ENCODE data around the gene TRAK2. TPM values are rescaled to one million over a fixed set of nuclear protein-coding genes. Genes with fewer than 3 reads are reported as not detected.

The TRAK2 gene
- total and polyA plus RNA-seq, 2 donors (not counting 3 experiments of a cell fraction or from before 2014, with no cell fraction given), result 9.7 to 35.7 TPM

- no peaks in the 10 kb centered on the region for H3K27me3 ChIP-seq (ENCODE audit: control insufficient read depth in 2 of 2, insufficient read depth in 2 of 2, low read length in 2 of 2)
- DNase-seq (ENCODE audit: low read depth, low spot score) (no peak), FAIRE-seq (no peak)
- no peaks in the 10 kb centered on the region for H3K9me3 ChIP-seq (replicated peaks; ENCODE audit: control insufficient read depth, insufficient read depth, low read length)
- CTCF ChIA-PET, result interaction anchor here (0.8 to 1.4 kb wide), 4 partner anchors 11 to 36 kb away, joined by 3 read pairs; no protein-coding TSS in a partner anchor
- H3K9ac ChIP-seq (replicated peaks; ENCODE audit: extremely low read depth, insufficient read depth, low read length), result no peak overlapping the region
- no peak overlapping the region for H3K4me2 ChIP-seq (ENCODE audit: insufficient read depth, low read length)
- no peaks in the 10 kb centered on the region for H3K79me2 ChIP-seq (ENCODE audit: control insufficient read depth, insufficient read depth, low read length)
- no peaks in the 10 kb centered on the region for H3K9me1 ChIP-seq (replicated peaks; ENCODE audit: control insufficient read depth, extremely low read depth, insufficient read depth, low read length)
- BruUV-seq (replicated peaks), result no TSS peak
- POLR2A ChIA-PET, result no interaction called here
- dilution Hi-C loops (cut with MboI; ENCODE audit: extremely low pct_ligation_motif_present, low sequenced_read_pairs) (no loop called here), intact Hi-C loops (cut with micrococcal nuclease) (no loop called here)
- no peaks in the 10 kb centered on the region for H3K36me3 ChIP-seq (ENCODE audit: control insufficient read depth in 2 of 2, extremely low read depth in 1 of 2, insufficient read depth in 2 of 2, low read length in 2 of 2)
- H4K20me1 ChIP-seq (replicated peaks; ENCODE audit: control insufficient read depth, extremely low read depth, insufficient read depth, low read length), result no peaks in the 10 kb centered on the region
- H2AFZ ChIP-seq (ENCODE audit: low read depth, low read length), result no peak overlapping the region
- H3K4me1 ChIP-seq (ENCODE audit: control insufficient read depth, extremely low read depth, insufficient read depth, low read length), result no peaks in the 10 kb centered on the region
- H3K4me3 ChIP-seq (replicated peaks in 1 of 3; ENCODE audit: insufficient read depth in 1 of 3, low read depth in 1 of 3, low read length in 3 of 3), result no peak overlapping the region
- TF ChIP-seq POLR2AphosphoS5 (IDR thresholded peaks at IDR 0.05; ENCODE audit: insufficient read depth, low read depth, low read length) (no peak), MAX (IDR thresholded peaks at IDR 0.05; ENCODE audit: insufficient read depth, insufficient read length) (no peak), EZH2 (IDR thresholded peaks at IDR 0.05; ENCODE audit: borderline replicate concordance, low read depth, low read length, severe bottlenecking) (no peak), GATA2 (IDR thresholded peaks at IDR 0.05; ENCODE audit: insufficient read depth, insufficient read length, low read depth, low read length) (no peak), JUN (IDR thresholded peaks at IDR 0.05; ENCODE audit: borderline replicate concordance, insufficient read depth, insufficient read length, low read depth) (no peak), CTCF (IDR thresholded peaks at IDR 0.05; ENCODE audit: extremely low read depth in 1 of 2, insufficient read depth in 1 of 2, low read depth in 1 of 2, low read length in 2 of 2) (no peak), FOS (IDR thresholded peaks at IDR 0.05; ENCODE audit: borderline replicate concordance, insufficient read depth, low read length) (no peak), POLR2A (IDR thresholded peaks at IDR 0.05; ENCODE audit: low read depth, low read length) (no peak), MYC (IDR thresholded peaks at IDR 0.05; ENCODE audit: low read depth, low read length) (no peak)
- H3K27ac ChIP-seq (ENCODE audit: insufficient read depth, low read depth, low read length), result no peak overlapping the region
These were observed 123.6 kb downstream of the TRAK2 start for GRCh38 chr2:201327678-201328077.

Small RNA genes lying within 50 kb of the gene (small RNA-seq; reads per million reads assigned to genes)
- not detected for gene RF00019 (ENCODE audit: insufficient read depth, insufficient read length, low read depth, low replicate concordance)

Other genes with a start within 250 kb of the TRAK2 start
- gene CASP8, start 190.9 kb downstream of the TRAK2 start, total RNA-seq, result 5.8 and 8.8 TPM in 2 replicates
- 3.5 and 5.3 TPM in 2 replicates for gene CASP8, start 190.9 kb downstream of the TRAK2 start, polyA plus RNA-seq
- gene FLACC1, start 94.1 kb downstream of the TRAK2 start, total RNA-seq, result 1.4 TPM in 2 replicates
- gene FLACC1, start 94.1 kb downstream of the TRAK2 start, polyA plus RNA-seq, result 0.11 and 0.14 TPM in 2 replicates
- 16.6 and 16.8 TPM in 2 replicates for gene STRADB, start 282 bp upstream of the TRAK2 start, total RNA-seq
- 5.3 and 6.9 TPM in 2 replicates for gene STRADB, start 282 bp upstream of the TRAK2 start, polyA plus RNA-seq
- gene TMEM237, start 192.0 kb upstream of the TRAK2 start, total RNA-seq, result 57.2 and 64.7 TPM in 2 replicates
- gene TMEM237, start 192.0 kb upstream of the TRAK2 start, polyA plus RNA-seq, result 36.3 and 41.2 TPM in 2 replicates
- gene MPP4, start 247.2 kb upstream of the TRAK2 start, total RNA-seq, result 7.6 and 9.7 TPM in 2 replicates
- 5.3 and 5.6 TPM in 2 replicates for gene MPP4, start 247.2 kb upstream of the TRAK2 start, polyA plus RNA-seq

All from endothelial cell of umbilical vein (primary cell).